Frontal cortex (tissue), 4 donors: Measurements from ENCODE around the gene RASGRF2. TPM values are rescaled to one million over a fixed set of nuclear protein-coding genes. Genes with fewer than 3 reads are reported as not detected.

Source experiments
- DNase-seq, 2 donors: peaks; one replicate each; pipeline ENCODE4 v3.0.0; 2012; ENCODE audit warnings: low spot score in 2 of 2
- FAIRE-seq: peaks from 2 replicates; lab custom pipeline; 2012; peaks lifted over from hg19 to GRCh38; lab: Jason Lieb, UNC
- total RNA-seq: library from RNA; depleted of rRNA; stranded (reverse); fragments of >200 nt; gene quantifications from one replicate; pipeline ENCODE4 v1.2.3, GENCODE V29; 2014
- donor health status: control.
- donor health status: control.
- donor health status: control.

The RASGRF2 gene
- total RNA-seq, 1 donor from 2014 or later: 12.2 TPM

- DNase-seq (no peak), FAIRE-seq (no peak)
Measured at GRCh38 chr5:81151546-81151945, 191.4 kb downstream of the RASGRF2 start.

- DNase-seq (no peak), FAIRE-seq (no peak)
Measured at GRCh38 chr5:81154725-81155124, 194.6 kb downstream of the RASGRF2 start.

GRCh38 chr5:81156732-81157131 lies 196.6 kb downstream of the RASGRF2 start:
- DNase-seq (no peak), FAIRE-seq (no peak)

GRCh38 chr5:81161012-81161601 lies 200.9 kb downstream of the RASGRF2 start:
- DNase-seq: no peak
- no peak for FAIRE-seq

- DNase-seq (no peak), FAIRE-seq (no peak)
Measured at GRCh38 chr5:81162501-81162900, 202.3 kb downstream of the RASGRF2 start.

- FAIRE-seq: no peak
- DNase-seq: no peak
Measured at GRCh38 chr5:81163651-81164050, 203.5 kb downstream of the RASGRF2 start.

- no peak for FAIRE-seq
- DNase-seq: no peak
Measured at GRCh38 chr5:81164476-81164875, 204.3 kb downstream of the RASGRF2 start.

- FAIRE-seq (no peak), DNase-seq (no peak)
Measured at GRCh38 chr5:81164936-81165335, 204.8 kb downstream of the RASGRF2 start.

GRCh38 chr5:81165493-81166119 lies 205.4 kb downstream of the RASGRF2 start:
- DNase-seq (peak; percentile 30 to 42), FAIRE-seq (no peak)

GRCh38 chr5:81166430-81166829 lies 206.3 kb downstream of the RASGRF2 start:
- DNase-seq: no peak
- no peak for FAIRE-seq

- DNase-seq: no peak
- FAIRE-seq: no peak
Measured at GRCh38 chr5:81167078-81167477, 206.9 kb downstream of the RASGRF2 start.

GRCh38 chr5:81167544-81167943 lies 207.4 kb downstream of the RASGRF2 start:
- DNase-seq: no peak
- FAIRE-seq: no peak

- FAIRE-seq: no peak
- no peak for DNase-seq
Measured at GRCh38 chr5:81169924-81170323, 209.8 kb downstream of the RASGRF2 start.

GRCh38 chr5:81171769-81172168 lies 211.6 kb downstream of the RASGRF2 start:
- FAIRE-seq: no peak
- no peak for DNase-seq

- DNase-seq (no peak), FAIRE-seq (no peak)
Measured at GRCh38 chr5:81172710-81173109, 212.5 kb downstream of the RASGRF2 start.

GRCh38 chr5:81177061-81177460 lies 216.9 kb downstream of the RASGRF2 start:
- DNase-seq: no peak

GRCh38 chr5:81179959-81180358 lies 219.8 kb downstream of the RASGRF2 start:
- DNase-seq (no peak), FAIRE-seq (no peak)

More at GRCh38 chr5:81177061-81177460, 216.9 kb downstream of the RASGRF2 start:
- FAIRE-seq: no peak

GRCh38 chr5:81180780-81181460 lies 220.8 kb downstream of the RASGRF2 start:
- DNase-seq (no peak), FAIRE-seq (no peak)

- DNase-seq (no peak), FAIRE-seq (no peak)
Measured at GRCh38 chr5:81181576-81182316, 221.6 kb downstream of the RASGRF2 start.
